Measurements from ENCODE around the gene IQGAP1. TPM values are rescaled to one million over a fixed set of nuclear protein-coding genes. Genes with fewer than 3 reads are reported as not detected.
"Not testable (repeated sequence)": the region's sequence is repeated elsewhere in the genome, so short reads cannot be mapped to it uniquely, and the experiment has no call there.

Gene IQGAP1
- total RNA-seq, 1 donor from 2014 or later, result 178 TPM

DNA sequence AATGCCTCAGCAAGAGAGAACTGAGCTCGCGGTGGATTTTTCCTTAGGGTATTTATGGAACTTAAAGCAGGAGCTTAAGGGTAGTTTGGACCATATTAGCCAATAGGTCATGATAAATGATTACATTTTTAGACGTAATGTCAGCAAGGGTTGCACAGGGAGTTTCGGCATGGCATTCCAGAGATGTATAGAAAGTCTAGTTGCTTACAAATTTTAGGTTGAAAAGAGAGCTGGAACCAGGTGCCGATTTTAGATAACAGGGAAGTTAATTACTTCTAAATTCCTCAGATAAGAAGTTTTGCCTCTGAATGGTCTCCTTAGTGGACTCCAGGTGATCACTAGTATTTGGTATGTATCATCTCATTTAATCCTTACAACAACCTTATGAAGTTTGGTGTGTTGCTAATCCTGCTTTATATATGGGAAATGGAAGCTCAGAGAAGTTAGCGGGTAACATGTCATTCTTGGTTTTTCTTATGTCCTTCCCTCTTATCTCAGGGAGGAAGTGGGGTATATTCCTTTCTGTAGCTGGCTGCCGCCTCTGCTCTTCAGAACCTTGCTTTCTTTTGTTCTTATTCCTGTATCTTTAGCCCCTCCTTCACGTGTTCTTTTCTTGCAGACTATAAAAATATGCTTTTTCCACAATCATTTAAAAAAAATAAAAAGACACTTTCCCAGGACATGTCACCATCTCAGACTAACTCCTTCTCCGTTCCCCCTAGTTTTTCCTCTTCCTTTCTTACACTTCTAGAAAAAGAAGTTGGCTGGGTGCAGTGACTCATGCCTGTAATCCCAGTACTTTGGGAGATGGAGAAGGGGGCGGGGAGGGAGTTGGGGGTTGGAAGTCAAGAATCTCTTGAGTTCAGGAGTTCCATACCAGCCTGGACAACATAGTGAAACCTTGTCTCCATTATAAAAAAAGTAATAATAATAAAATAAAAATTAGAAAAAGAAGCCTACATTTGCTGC, 25.7 kb downstream of the IQGAP1 start:
- no peak for DNase-seq (ENCODE audit: extremely low spot score, unreplicated experiment)
- H3K4me1 Mint-ChIP-seq (ENCODE audit: unreplicated experiment), result peaks cover 59% of the 10 kb centered on the region
- H3K36me3 Mint-ChIP-seq (ENCODE audit: unreplicated experiment), result peaks cover 12% of the 10 kb centered on the region
- H3K4me3 Mint-ChIP-seq (ENCODE audit: unreplicated experiment), result peak overlapping the region; percentile 56
- TF ChIP-seq, protein P1, sequence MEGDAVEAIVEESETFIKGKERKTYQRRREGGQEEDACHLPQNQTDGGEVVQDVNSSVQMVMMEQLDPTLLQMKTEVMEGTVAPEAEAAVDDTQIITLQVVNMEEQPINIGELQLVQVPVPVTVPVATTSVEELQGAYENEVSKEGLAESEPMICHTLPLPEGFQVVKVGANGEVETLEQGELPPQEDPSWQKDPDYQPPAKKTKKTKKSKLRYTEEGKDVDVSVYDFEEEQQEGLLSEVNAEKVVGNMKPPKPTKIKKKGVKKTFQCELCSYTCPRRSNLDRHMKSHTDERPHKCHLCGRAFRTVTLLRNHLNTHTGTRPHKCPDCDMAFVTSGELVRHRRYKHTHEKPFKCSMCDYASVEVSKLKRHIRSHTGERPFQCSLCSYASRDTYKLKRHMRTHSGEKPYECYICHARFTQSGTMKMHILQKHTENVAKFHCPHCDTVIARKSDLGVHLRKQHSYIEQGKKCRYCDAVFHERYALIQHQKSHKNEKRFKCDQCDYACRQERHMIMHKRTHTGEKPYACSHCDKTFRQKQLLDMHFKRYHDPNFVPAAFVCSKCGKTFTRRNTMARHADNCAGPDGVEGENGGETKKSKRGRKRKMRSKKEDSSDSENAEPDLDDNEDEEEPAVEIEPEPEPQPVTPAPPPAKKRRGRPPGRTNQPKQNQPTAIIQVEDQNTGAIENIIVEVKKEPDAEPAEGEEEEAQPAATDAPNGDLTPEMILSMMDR (IDR thresholded peaks at IDR 0.05), result no peak
- H3K27me3 Mint-ChIP-seq (ENCODE audit: unreplicated experiment), result no peaks in the 10 kb centered on the region
- H3K27ac Mint-ChIP-seq (ENCODE audit: unreplicated experiment), result peak overlapping the region; percentile 97
- no peaks in the 10 kb centered on the region for H3K9me3 Mint-ChIP-seq (ENCODE audit: unreplicated experiment)

DNA sequence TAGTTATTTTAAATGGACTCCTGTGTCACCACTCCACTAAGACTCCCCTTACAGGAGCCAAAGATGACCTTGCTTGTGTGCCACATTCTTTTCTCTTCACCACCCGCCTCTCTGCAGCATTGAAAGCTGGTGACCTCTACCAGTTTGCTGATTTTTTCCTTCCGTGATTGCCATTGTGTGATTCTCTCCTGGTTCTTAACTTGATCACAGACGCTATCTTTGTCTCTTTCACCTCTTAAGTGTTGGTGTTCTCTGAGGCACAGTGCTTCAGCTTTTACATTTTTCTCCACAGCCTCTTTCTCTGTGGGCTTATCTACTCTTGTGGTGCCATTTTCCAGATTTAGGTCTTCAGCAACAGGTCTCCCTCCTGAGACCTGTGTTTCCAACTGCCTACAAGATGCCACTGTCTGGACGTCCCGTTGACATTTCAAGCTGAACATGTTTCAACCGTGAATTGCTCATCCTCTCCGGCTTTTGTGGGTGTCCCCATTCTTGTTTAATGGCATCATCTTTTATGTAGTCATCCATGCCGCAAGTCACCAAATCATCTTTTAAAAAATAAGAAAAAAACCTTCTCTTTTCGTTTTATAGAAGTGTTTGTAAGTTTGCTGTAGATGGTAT, 26.5 kb downstream of the IQGAP1 start:
- TF ChIP-seq, protein P1 (IDR thresholded peaks at IDR 0.05), result no peak
- Mint-ChIP-seq H3K27me3 (ENCODE audit: unreplicated experiment) (no peaks in the 10 kb centered on the region), H3K27ac (ENCODE audit: unreplicated experiment) (peak overlapping the region; percentile 97), H3K36me3 (ENCODE audit: unreplicated experiment) (peaks cover 11% of the 10 kb centered on the region), H3K4me3 (ENCODE audit: unreplicated experiment) (peak overlapping the region; percentile 60), H3K9me3 (ENCODE audit: unreplicated experiment) (no peaks in the 10 kb centered on the region), H3K4me1 (ENCODE audit: unreplicated experiment) (peaks cover 63% of the 10 kb centered on the region)
- DNase-seq (ENCODE audit: extremely low spot score, unreplicated experiment), result no peak

DNA sequence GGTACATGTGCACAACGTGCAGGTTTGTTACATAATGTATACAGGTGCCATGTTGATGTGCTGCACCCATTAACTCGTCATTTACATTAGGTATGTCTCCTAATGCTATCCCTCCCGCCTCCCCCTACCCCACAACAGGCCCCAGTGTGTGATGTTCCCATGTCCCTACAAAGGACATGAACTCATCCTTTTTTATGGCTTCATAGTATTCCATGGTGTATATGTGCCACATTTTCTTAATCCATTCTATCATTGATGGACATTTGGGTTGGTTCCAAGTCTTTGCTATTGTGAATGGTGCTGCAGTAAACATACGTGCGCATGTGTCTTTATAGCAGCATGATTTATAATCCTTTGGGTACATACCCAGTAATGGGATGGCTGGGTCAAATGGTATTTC, 28.0 kb downstream of the IQGAP1 start:
- not testable (repeated sequence) for H3K27me3 Mint-ChIP-seq (ENCODE audit: unreplicated experiment); H3K27ac Mint-ChIP-seq (ENCODE audit: unreplicated experiment); H3K9me3 Mint-ChIP-seq (ENCODE audit: unreplicated experiment); H3K4me3 Mint-ChIP-seq (ENCODE audit: unreplicated experiment); H3K36me3 Mint-ChIP-seq (ENCODE audit: unreplicated experiment); DNase-seq (ENCODE audit: extremely low spot score, unreplicated experiment)
- peaks cover 69% of the 10 kb centered on the region for H3K4me1 Mint-ChIP-seq (ENCODE audit: unreplicated experiment)

DNA sequence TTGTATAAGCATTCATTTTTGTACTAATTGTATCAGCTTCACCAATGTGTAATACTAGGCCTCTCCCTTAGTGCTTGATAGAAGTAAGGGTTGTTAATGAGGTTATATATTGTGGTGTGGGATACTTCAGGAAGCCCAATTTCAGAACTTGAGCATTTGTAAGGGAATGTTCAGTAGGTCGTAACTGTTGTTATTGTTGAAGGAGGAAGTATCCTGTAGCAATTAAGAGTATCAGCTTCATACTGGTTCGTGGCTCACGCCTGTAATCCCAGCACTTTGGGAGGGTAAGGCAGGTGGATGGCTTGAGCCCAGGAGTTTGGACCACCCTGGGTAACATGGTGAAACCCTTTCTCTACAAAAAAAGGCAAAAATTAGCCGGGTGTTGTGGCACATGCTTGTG, 30.6 kb downstream of the IQGAP1 start:
- no peak overlapping the region for H3K4me3 Mint-ChIP-seq (ENCODE audit: unreplicated experiment)
- TF ChIP-seq, protein P1 (IDR thresholded peaks at IDR 0.05), result no peak
- H3K9me3 Mint-ChIP-seq (ENCODE audit: unreplicated experiment), result no peaks in the 10 kb centered on the region
- H3K27me3 Mint-ChIP-seq (ENCODE audit: unreplicated experiment), result no peaks in the 10 kb centered on the region
- DNase-seq (ENCODE audit: extremely low spot score, unreplicated experiment), result no peak
- peaks cover 63% of the 10 kb centered on the region for H3K4me1 Mint-ChIP-seq (ENCODE audit: unreplicated experiment)
- peaks cover 6% of the 10 kb centered on the region for H3K36me3 Mint-ChIP-seq (ENCODE audit: unreplicated experiment)
- peak overlapping the region; percentile 90 for H3K27ac Mint-ChIP-seq (ENCODE audit: unreplicated experiment)

DNA sequence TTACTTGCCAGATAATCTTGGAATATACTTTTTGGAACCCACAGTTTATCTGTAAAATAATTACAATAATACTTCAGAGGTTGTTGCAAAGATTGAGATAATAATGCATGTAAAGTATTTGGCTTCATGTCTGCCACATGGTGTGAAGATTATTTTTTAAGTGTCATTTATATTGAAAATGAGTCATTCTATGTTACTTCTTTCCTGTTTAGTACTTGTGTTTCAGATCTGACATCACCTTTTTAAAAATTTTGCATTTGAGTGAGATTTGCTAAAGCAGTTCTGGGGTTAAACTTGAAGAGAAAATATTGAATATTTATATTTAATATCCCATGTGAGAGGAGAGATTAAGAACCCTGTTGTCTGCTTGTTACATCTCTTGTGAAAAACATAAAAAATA, 31.2 kb downstream of the IQGAP1 start:
- TF ChIP-seq, protein P1 (IDR thresholded peaks at IDR 0.05), result no peak
- no peaks in the 10 kb centered on the region for H3K9me3 Mint-ChIP-seq (ENCODE audit: unreplicated experiment)
- peak overlapping the region; percentile 90 for H3K27ac Mint-ChIP-seq (ENCODE audit: unreplicated experiment)
- H3K36me3 Mint-ChIP-seq (ENCODE audit: unreplicated experiment), result peaks cover 6% of the 10 kb centered on the region
- no peak overlapping the region for H3K4me3 Mint-ChIP-seq (ENCODE audit: unreplicated experiment)
- DNase-seq (ENCODE audit: extremely low spot score, unreplicated experiment), result no peak
- H3K4me1 Mint-ChIP-seq (ENCODE audit: unreplicated experiment), result peaks cover 65% of the 10 kb centered on the region
- H3K27me3 Mint-ChIP-seq (ENCODE audit: unreplicated experiment), result no peaks in the 10 kb centered on the region
